ENCODE data around the gene MGAT4C. TPM values are rescaled to one million over a fixed set of nuclear protein-coding genes. Genes with fewer than 3 reads are reported as not detected.

Gene MGAT4C
- total and polyA plus RNA-seq, 7 donors = 0.06 to 0.16 (median 0.07) TPM; not detected in 4

GRCh38 chr12:85963326-85963725 lies 292.9 kb downstream of the MGAT4C start:
- no peak for ATAC-seq
- no peak overlapping the region for H3K4me3 ChIP-seq
- DNase-seq = no peak
- H3K27ac ChIP-seq = no peak overlapping the region
- no peak for TF ChIP-seq CTCF (IDR thresholded peaks at IDR 0.05)
- intact Hi-C loops (cut with DNase I) = no loop called here
- no peaks in the 10 kb centered on the region for H3K27me3 ChIP-seq (ENCODE audit: insufficient read depth in 3 of 3, low read length in 2 of 3)
- H3K4me1 ChIP-seq = no peaks in the 10 kb centered on the region
- H3K36me3 ChIP-seq (ENCODE audit: insufficient read depth in 1 of 2, low read depth in 1 of 2) = no peaks in the 10 kb centered on the region
- H3K9me3 ChIP-seq = no peaks in the 10 kb centered on the region

DNA sequence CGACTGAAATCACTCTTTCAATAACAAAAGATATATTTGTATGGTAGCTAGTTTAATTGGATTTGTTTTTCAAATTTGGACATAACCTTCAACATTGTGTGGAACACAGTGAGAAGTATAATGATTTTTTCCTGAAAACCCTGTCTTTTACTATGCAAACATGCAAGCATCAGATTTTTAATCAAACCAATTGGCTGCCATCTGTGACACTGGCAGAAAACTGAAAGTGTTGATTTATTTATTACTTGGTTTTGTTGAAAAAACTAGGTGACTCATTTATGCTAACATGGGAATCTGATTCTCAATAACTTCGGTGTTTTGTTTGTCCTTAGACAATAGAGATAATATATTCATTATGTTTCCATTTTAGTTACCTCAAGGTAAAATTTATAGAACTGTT lies 300.1 kb downstream of the MGAT4C start:
- Histone ChIP-seq H3K27me3 (ENCODE audit: insufficient read depth in 3 of 3, low read length in 2 of 3) (no peaks in the 10 kb centered on the region), H3K9me3 (no peaks in the 10 kb centered on the region), H3K4me1 (no peaks in the 10 kb centered on the region), H3K4me3 (no peak overlapping the region), H3K27ac (no peak overlapping the region), H3K36me3 (ENCODE audit: insufficient read depth in 1 of 2, low read depth in 1 of 2) (no peaks in the 10 kb centered on the region)
- 45 to 58% (median 48%) methylated on average over 2 of the region's 2 CpGs for WGBS, 3 donors
- TF ChIP-seq CTCF (IDR thresholded peaks at IDR 0.05) = no peak
- no peak for ATAC-seq
- no peak for DNase-seq
- intact Hi-C loops (cut with DNase I) = no loop called here

DNA sequence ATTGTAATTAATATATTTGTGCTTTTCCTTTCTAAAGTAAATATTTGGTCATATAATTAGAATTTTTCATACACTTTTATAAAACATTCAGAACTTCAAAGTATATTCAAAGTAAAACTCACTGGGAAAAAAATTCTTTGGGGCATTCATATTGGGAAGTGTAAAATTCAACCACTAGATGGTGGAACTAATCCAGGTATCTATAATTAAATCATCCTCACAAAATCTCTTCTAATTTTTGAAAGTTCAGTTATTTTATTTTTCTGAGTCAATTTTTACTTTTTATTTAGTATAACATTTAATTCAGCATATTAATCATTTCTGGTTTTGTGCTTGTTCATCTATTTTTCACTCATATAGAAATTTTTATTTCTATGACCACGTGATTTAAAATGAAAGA lies 301.1 kb downstream of the MGAT4C start:
- Histone ChIP-seq H3K27me3 (ENCODE audit: insufficient read depth in 3 of 3, low read length in 2 of 3) (no peaks in the 10 kb centered on the region), H3K27ac (no peak overlapping the region), H3K4me3 (no peak overlapping the region), H3K4me1 (no peaks in the 10 kb centered on the region), H3K9me3 (no peaks in the 10 kb centered on the region), H3K36me3 (ENCODE audit: insufficient read depth in 1 of 2, low read depth in 1 of 2) (no peaks in the 10 kb centered on the region)
- no peak for DNase-seq
- intact Hi-C loops (cut with DNase I) = no loop called here
- WGBS, 3 donors = 73 to 87% (median 78%) methylated on average over 1 of the region's 1 CpG
- ATAC-seq = no peak
- no peak for TF ChIP-seq CTCF (IDR thresholded peaks at IDR 0.05)

- Histone ChIP-seq H3K36me3 (ENCODE audit: insufficient read depth in 1 of 2, low read depth in 1 of 2) (no peaks in the 10 kb centered on the region), H3K27me3 (ENCODE audit: insufficient read depth in 3 of 3, low read length in 2 of 3) (no peaks in the 10 kb centered on the region), H3K4me1 (no peaks in the 10 kb centered on the region), H3K4me3 (no peak overlapping the region), H3K9me3 (no peaks in the 10 kb centered on the region), H3K27ac (no peak overlapping the region)
- ATAC-seq (no peak), DNase-seq (no peak)
- no peak for TF ChIP-seq CTCF (IDR thresholded peaks at IDR 0.05)
- 10 to 18% (median 15%) methylated on average over 1 of the region's 1 CpG for WGBS, 3 donors
- intact Hi-C loops (cut with DNase I) = no loop called here
Observed at GRCh38 chr12:85951823-85952222, 304.4 kb downstream of the MGAT4C start.

DNA sequence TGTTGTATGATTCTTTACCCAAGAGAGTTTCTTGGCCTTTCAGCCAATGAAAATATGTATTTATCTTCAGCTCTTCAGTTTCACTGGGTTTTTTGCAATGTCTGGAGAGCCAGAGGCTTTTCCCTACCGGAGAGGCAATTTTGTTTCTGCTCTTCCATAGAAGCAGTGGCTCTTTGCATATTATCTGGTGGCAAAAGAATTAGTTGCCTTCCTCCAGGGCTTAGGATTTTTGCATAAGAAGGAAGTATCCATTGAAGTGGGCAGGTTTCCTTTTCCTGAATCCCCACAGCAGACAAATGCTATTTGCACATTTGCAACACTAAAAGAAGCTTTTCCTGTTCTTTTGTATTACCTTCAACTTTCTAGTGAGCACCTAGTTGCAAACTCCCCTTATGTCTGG lies 306.9 kb downstream of the MGAT4C start:
- no peak overlapping the region for H3K27ac ChIP-seq
- 11 to 21% (median 19%) methylated on average over 1 of the region's 1 CpG for WGBS, 3 donors
- no peaks in the 10 kb centered on the region for H3K9me3 ChIP-seq
- intact Hi-C loops (cut with DNase I) = no loop called here
- TF ChIP-seq CTCF (IDR thresholded peaks at IDR 0.05) = no peak
- DNase-seq = no peak
- H3K27me3 ChIP-seq (ENCODE audit: insufficient read depth in 3 of 3, low read length in 2 of 3) = no peaks in the 10 kb centered on the region
- ATAC-seq = no peak
- H3K4me1 ChIP-seq = no peaks in the 10 kb centered on the region
- no peak overlapping the region for H3K4me3 ChIP-seq
- no peaks in the 10 kb centered on the region for H3K36me3 ChIP-seq (ENCODE audit: insufficient read depth in 1 of 2, low read depth in 1 of 2)
